HFFc6 (cell line): ENCODE data around the gene HERC3. TPM values are rescaled to one million over a fixed set of nuclear protein-coding genes. Genes with fewer than 3 reads are reported as not detected.

Source experiments
- DNase-seq: peaks from one replicate; pipeline ENCODE4 v3.0.0-alpha.2; 2018
- H3K27ac Mint-ChIP-seq: 2 replicates; pipeline ENCODE4 v1.8.0; 2020; ENCODE audit warnings: mild to moderate bottlenecking, mixed read lengths
- H3K27me3 Mint-ChIP-seq: 2 replicates; pipeline ENCODE4 v1.8.0; 2021; ENCODE audit warnings: mild to moderate bottlenecking, moderate library complexity, mixed read lengths; ENCODE audit not compliant: insufficient read depth
- H3K36me3 Mint-ChIP-seq: 2 replicates; pipeline ENCODE4 v1.8.0; 2021; ENCODE audit warnings: low read depth, mixed read lengths
- H3K4me1 Mint-ChIP-seq: 2 replicates; pipeline ENCODE4 v1.8.0; 2020; ENCODE audit warnings: low read depth, mixed read lengths
- H3K4me3 Mint-ChIP-seq: 2 replicates; pipeline ENCODE4 v1.8.0; 2020; ENCODE audit warnings: mild to moderate bottlenecking, moderate library complexity, mixed read lengths
- H3K9me3 Mint-ChIP-seq: 2 replicates; pipeline ENCODE4 v1.8.0; 2020; ENCODE audit warnings: mild to moderate bottlenecking, mixed read lengths
- total RNA-seq, 6 experiments: library from RNA; stranded (reverse); fragmentation: NEBNext Ultra II Directional; extraction: Animal tissue kit (Norgen Biotek cat#: 25700); gene quantifications; 2 replicates in 1 of 6; 3 replicates in 5 of 6; pipeline ENCODE4 v1.2.3, GENCODE V29; 2021
- TF ChIP-seq, protein P1 (sequence below): fragments of 200-600 bp; sonication (generic); IDR thresholded peaks from 2 replicates; pipeline ENCODE4 v1.5.0; 2021; ENCODE audit warnings: antibody characterized with exemption, mild to moderate bottlenecking

Gene HERC3
- total RNA-seq, 6 experiments from 2014 or later, result 16.5 to 32.2 (median 26.6) TPM

DNA sequence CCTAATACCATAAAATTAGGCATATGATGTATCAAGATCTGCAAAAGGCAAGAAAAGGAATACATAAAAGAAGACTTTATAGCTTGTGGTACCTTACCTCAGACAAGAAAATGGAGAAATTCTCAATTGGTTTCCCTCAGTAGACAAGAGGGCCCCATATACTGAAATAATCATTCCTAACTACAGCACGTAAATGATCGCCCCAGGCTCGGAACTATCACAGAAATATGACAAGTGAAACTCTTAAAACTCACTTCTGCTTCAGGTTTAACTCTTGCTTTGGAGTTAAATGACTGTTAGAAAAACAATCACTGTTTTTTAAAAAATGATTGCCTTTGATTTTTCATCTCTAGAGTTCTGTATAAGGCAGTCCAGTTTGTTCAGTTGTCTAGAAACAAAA, 144.0 kb downstream of the HERC3 start:
- Mint-ChIP-seq H3K4me1 (peaks cover 32% of the 10 kb centered on the region), H3K27ac (no peak overlapping the region), H3K36me3 (peaks cover 7% of the 10 kb centered on the region), H3K4me3 (no peak overlapping the region), H3K9me3 (no peaks in the 10 kb centered on the region), H3K27me3 (peaks cover 3% of the 10 kb centered on the region; the same call in 1 of the 2 replicates)
- TF ChIP-seq, protein P1, sequence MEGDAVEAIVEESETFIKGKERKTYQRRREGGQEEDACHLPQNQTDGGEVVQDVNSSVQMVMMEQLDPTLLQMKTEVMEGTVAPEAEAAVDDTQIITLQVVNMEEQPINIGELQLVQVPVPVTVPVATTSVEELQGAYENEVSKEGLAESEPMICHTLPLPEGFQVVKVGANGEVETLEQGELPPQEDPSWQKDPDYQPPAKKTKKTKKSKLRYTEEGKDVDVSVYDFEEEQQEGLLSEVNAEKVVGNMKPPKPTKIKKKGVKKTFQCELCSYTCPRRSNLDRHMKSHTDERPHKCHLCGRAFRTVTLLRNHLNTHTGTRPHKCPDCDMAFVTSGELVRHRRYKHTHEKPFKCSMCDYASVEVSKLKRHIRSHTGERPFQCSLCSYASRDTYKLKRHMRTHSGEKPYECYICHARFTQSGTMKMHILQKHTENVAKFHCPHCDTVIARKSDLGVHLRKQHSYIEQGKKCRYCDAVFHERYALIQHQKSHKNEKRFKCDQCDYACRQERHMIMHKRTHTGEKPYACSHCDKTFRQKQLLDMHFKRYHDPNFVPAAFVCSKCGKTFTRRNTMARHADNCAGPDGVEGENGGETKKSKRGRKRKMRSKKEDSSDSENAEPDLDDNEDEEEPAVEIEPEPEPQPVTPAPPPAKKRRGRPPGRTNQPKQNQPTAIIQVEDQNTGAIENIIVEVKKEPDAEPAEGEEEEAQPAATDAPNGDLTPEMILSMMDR, result no peak
- no peak for DNase-seq

DNA sequence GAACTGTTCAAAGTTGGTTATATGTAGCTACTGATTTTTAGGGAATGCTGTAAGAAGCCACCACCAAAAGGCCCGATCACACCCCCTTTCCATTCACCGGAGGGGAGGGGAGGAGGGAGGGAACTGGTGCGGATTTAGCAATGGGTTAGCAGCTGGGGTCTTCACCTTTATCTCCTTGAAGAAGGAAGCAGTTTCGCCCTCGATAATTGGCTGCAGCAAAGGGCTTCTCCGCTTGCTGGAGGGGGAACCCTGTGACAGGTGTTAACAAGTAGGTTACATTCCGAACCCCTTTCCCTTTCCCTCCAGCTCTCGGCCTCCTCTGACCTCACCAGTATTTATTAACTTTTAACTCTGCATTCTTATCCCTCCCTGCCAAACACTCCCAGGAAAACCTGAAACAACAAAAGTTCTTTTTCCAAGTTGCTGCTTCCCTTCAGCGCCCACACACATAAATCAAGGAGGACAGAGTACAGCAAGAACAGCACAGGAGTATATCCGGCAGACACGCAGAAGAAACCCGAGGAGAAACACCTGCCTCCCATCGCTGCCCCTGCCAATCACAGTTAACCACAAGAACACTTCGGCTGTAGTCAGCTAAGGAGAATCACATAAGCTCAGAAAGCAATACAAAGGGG, 145.1 kb downstream of the HERC3 start:
- peaks cover 41% of the 10 kb centered on the region for H3K4me1 Mint-ChIP-seq
- no peaks in the 10 kb centered on the region for H3K9me3 Mint-ChIP-seq
- no peak overlapping the region for H3K4me3 Mint-ChIP-seq
- peaks cover 7% of the 10 kb centered on the region for H3K36me3 Mint-ChIP-seq
- peaks cover 3% of the 10 kb centered on the region; the same call in 1 of the 2 replicates for H3K27me3 Mint-ChIP-seq
- TF ChIP-seq, protein P1, result no peak
- no peak overlapping the region for H3K27ac Mint-ChIP-seq
- no peak for DNase-seq

- Mint-ChIP-seq H3K4me1 (peaks cover 48% of the 10 kb centered on the region), H3K4me3 (no peak overlapping the region), H3K27ac (no peak overlapping the region), H3K36me3 (peaks cover 7% of the 10 kb centered on the region), H3K27me3 (peaks cover 3% of the 10 kb centered on the region; the same call in 1 of the 2 replicates), H3K9me3 (no peaks in the 10 kb centered on the region)
- DNase-seq, result no peak
- TF ChIP-seq, protein P1, result no peak
These were observed 145.9 kb downstream of the HERC3 start for GRCh38 chr4:88738180-88738579.

GRCh38 chr4:88742561-88742960, 150.3 kb downstream of the HERC3 start:
- no peaks in the 10 kb centered on the region for H3K9me3 Mint-ChIP-seq
- H3K36me3 Mint-ChIP-seq, result peaks cover 33% of the 10 kb centered on the region
- TF ChIP-seq, protein P1, result no peak
- DNase-seq, result peak; percentile 19
- H3K4me1 Mint-ChIP-seq, result peaks cover 45% of the 10 kb centered on the region
- no peak overlapping the region for H3K4me3 Mint-ChIP-seq
- H3K27ac Mint-ChIP-seq, result peak overlapping the region; percentile 80
- H3K27me3 Mint-ChIP-seq, result no peaks in the 10 kb centered on the region; the same call in 1 of the 2 replicates

DNA sequence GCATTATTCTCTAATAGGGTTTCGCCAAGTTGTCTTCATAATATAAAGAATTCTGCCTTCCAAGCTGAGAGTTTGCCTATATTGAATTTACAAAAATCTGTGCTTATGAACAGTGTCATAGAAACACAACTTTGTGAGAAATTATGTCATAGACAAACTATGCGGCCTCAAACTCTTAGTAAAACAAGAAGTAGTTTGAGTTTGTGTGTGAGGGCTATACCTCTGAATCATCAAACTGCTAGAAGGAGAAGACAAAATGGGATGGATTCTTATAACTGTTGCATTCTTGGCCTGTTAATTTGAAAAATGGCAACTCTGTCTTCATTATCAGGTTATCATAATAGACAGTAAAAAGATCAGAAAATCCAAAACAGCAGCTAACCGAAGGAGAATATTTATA, 151.4 kb downstream of the HERC3 start:
- Mint-ChIP-seq H3K4me3 (peak overlapping the region; percentile 16; the same call in 1 of the 2 replicates), H3K27ac (peak overlapping the region; percentile 80), H3K36me3 (peaks cover 35% of the 10 kb centered on the region), H3K4me1 (peaks cover 41% of the 10 kb centered on the region), H3K9me3 (no peaks in the 10 kb centered on the region), H3K27me3 (no peaks in the 10 kb centered on the region; the same call in 1 of the 2 replicates)
- DNase-seq, result peak; percentile 91
- TF ChIP-seq, protein P1, result no peak
